Measurements from ENCODE around the gene ADCY1. TPM values are rescaled to one million over a fixed set of nuclear protein-coding genes. Genes with fewer than 3 reads are reported as not detected.

ADCY1 gene
- total and polyA plus RNA-seq, 4 donors: 21.8 to 79.2 (median 72.3) TPM

DNA sequence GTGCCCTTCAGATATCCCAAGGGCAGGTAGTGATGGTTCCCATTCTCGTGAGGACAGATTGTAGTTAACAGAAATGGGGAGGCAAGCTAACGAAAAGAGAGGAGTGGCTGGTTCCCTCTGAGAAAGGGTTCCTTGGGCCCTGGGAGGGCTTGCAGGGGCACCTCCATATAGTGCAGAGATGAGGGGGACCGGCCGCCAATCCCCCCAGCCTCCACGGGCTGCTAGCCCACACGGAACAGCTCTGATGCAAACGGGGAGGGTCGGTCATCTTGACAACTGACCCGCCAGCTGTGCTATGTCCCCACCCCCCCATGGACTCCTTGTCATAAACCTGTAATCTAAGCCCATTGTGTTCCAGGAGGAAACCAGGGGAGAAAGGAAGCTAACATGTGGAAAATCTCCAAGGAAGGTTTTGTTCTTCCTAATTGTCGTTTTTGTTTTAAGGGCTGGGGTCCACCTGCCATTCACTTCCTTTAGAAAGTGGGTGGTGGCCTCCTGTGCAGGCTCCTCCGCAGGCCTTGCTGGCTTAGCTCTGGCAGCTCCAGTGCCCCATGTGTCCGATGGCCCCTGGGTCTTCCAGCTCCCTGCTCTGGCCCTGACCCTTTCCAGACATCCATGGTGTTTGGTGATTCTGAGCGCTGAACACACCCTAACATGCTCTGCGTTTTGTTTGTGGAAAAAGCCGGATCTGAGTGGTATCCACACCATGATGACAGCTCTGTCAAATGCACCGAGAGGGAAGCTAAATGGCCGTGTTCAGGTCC is 15.9 kb downstream of the ADCY1 start:
- H3K27ac ChIP-seq (ENCODE audit: low read depth, low read length): no peak overlapping the region
- H3K36me3 ChIP-seq (ENCODE audit: control insufficient read depth, insufficient read depth, low read length): peaks cover 14% of the 10 kb centered on the region
- H3K4me3 ChIP-seq (ENCODE audit: low read depth, low read length): no peak overlapping the region
- DNase-seq (ENCODE audit: low read depth in 4 of 6, low spot score in 6 of 6): no peak
- H3K9me3 ChIP-seq (ENCODE audit: control insufficient read depth, insufficient read depth, low read length): no peaks in the 10 kb centered on the region
- peaks cover 19% of the 10 kb centered on the region for H3K4me1 ChIP-seq (ENCODE audit: control insufficient read depth, insufficient read depth, low read length)
- H3K27me3 ChIP-seq (ENCODE audit: control insufficient read depth, insufficient read depth, low read length): peaks cover 2% of the 10 kb centered on the region
- WGBS (ENCODE audit: insufficient coverage): 73% methylated on average over 15 of the region's 17 CpGs

GRCh38 chr7:45590679-45591057 is 16.5 kb downstream of the ADCY1 start:
- Histone ChIP-seq H3K27me3 (ENCODE audit: control insufficient read depth, insufficient read depth, low read length) (peaks cover 2% of the 10 kb centered on the region), H3K27ac (ENCODE audit: low read depth, low read length) (no peak overlapping the region), H3K36me3 (ENCODE audit: control insufficient read depth, insufficient read depth, low read length) (peaks cover 14% of the 10 kb centered on the region), H3K9me3 (ENCODE audit: control insufficient read depth, insufficient read depth, low read length) (no peaks in the 10 kb centered on the region), H3K4me1 (ENCODE audit: control insufficient read depth, insufficient read depth, low read length) (peaks cover 19% of the 10 kb centered on the region), H3K4me3 (ENCODE audit: low read depth, low read length) (no peak overlapping the region)
- 75% methylated on average over 3 of the region's 5 CpGs for WGBS (ENCODE audit: insufficient coverage)
- no peak for DNase-seq (ENCODE audit: low read depth in 4 of 6, low spot score in 6 of 6)

GRCh38 chr7:45591101-45591906 is 17.1 kb downstream of the ADCY1 start:
- H3K27ac ChIP-seq (ENCODE audit: low read depth, low read length): no peak overlapping the region
- WGBS (ENCODE audit: insufficient coverage): 89% methylated on average over 9 of the region's 11 CpGs
- no peak for DNase-seq (ENCODE audit: low read depth in 4 of 6, low spot score in 6 of 6)

GRCh38 chr7:45592230-45592991 is 18.2 kb downstream of the ADCY1 start:
- Histone ChIP-seq H3K4me3 (ENCODE audit: low read depth, low read length) (no peak overlapping the region), H3K27me3 (ENCODE audit: control insufficient read depth, insufficient read depth, low read length) (peaks cover 2% of the 10 kb centered on the region), H3K9me3 (ENCODE audit: control insufficient read depth, insufficient read depth, low read length) (no peaks in the 10 kb centered on the region), H3K36me3 (ENCODE audit: control insufficient read depth, insufficient read depth, low read length) (peaks cover 28% of the 10 kb centered on the region), H3K4me1 (ENCODE audit: control insufficient read depth, insufficient read depth, low read length) (peaks cover 7% of the 10 kb centered on the region), H3K27ac (ENCODE audit: low read depth, low read length) (no peak overlapping the region)
- 87% methylated on average over 22 of the region's 24 CpGs for WGBS (ENCODE audit: insufficient coverage)
- no peak for DNase-seq (ENCODE audit: low read depth in 4 of 6, low spot score in 6 of 6)

More at GRCh38 chr7:45591101-45591906, 17.1 kb downstream of the ADCY1 start:
- no peaks in the 10 kb centered on the region for H3K9me3 ChIP-seq (ENCODE audit: control insufficient read depth, insufficient read depth, low read length)
- no peak overlapping the region for H3K4me3 ChIP-seq (ENCODE audit: low read depth, low read length)
- H3K4me1 ChIP-seq (ENCODE audit: control insufficient read depth, insufficient read depth, low read length): peaks cover 15% of the 10 kb centered on the region
- H3K27me3 ChIP-seq (ENCODE audit: control insufficient read depth, insufficient read depth, low read length): peaks cover 2% of the 10 kb centered on the region
- peaks cover 19% of the 10 kb centered on the region for H3K36me3 ChIP-seq (ENCODE audit: control insufficient read depth, insufficient read depth, low read length)

DNA sequence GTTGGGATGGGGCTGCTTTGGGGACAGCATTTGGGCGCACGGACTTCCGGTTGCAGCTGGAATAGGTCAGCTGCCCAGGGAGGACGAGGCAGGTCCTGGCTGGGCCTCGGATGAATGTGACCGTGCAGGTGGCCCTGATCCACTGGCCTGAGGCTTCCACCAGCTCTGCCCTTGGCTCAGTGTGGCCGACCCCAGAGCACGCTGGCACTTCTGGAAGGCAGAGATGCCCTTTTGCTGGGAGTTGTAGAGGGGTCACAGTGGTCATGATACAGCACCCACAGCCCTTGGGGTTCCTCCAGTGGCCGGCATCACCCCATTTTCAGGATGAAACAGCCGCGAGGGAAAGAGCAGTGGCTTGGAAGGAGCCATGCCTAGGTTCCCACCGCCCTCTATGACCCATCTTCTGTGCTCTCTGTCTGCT is 19.0 kb downstream of the ADCY1 start:
- no peak for DNase-seq (ENCODE audit: low read depth in 4 of 6, low spot score in 6 of 6)
- Histone ChIP-seq H3K27me3 (ENCODE audit: control insufficient read depth, insufficient read depth, low read length) (peaks cover 2% of the 10 kb centered on the region), H3K27ac (ENCODE audit: low read depth, low read length) (no peak overlapping the region), H3K4me1 (ENCODE audit: control insufficient read depth, insufficient read depth, low read length) (peaks cover 7% of the 10 kb centered on the region), H3K36me3 (ENCODE audit: control insufficient read depth, insufficient read depth, low read length) (peaks cover 28% of the 10 kb centered on the region), H3K4me3 (ENCODE audit: low read depth, low read length) (no peak overlapping the region), H3K9me3 (ENCODE audit: control insufficient read depth, insufficient read depth, low read length) (no peaks in the 10 kb centered on the region)
- WGBS (ENCODE audit: insufficient coverage): 98% methylated on average over 12 of the region's 12 CpGs

DNA sequence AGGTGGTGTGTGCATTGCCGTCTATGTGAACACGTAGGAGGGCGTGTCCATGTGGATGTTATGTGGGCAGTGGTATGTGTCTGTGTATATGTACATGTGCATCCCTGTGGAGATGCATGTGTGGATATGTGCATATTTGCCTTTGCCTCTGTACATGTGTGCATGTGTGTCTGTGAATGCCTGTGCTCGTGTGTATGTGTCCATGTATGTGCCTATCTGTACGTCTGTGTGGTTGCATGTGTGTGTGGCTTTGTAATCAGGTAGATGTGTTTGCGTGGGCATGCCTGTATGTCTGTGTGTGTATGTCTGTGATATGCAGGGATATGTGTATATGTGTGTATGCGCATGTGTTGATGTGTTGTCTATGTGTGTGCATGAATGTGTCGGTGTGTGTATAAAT is 19.7 kb downstream of the ADCY1 start:
- no peaks in the 10 kb centered on the region for H3K9me3 ChIP-seq (ENCODE audit: control insufficient read depth, insufficient read depth, low read length)
- no peak for DNase-seq (ENCODE audit: low read depth in 4 of 6, low spot score in 6 of 6)
- H3K27ac ChIP-seq (ENCODE audit: low read depth, low read length): no peak overlapping the region
- WGBS (ENCODE audit: insufficient coverage): 91% methylated on average over 8 of the region's 8 CpGs
- peaks cover 30% of the 10 kb centered on the region for H3K36me3 ChIP-seq (ENCODE audit: control insufficient read depth, insufficient read depth, low read length)
- peaks cover 3% of the 10 kb centered on the region for H3K4me1 ChIP-seq (ENCODE audit: control insufficient read depth, insufficient read depth, low read length)
- H3K27me3 ChIP-seq (ENCODE audit: control insufficient read depth, insufficient read depth, low read length): peaks cover 2% of the 10 kb centered on the region
- H3K4me3 ChIP-seq (ENCODE audit: low read depth, low read length): no peak overlapping the region

DNA sequence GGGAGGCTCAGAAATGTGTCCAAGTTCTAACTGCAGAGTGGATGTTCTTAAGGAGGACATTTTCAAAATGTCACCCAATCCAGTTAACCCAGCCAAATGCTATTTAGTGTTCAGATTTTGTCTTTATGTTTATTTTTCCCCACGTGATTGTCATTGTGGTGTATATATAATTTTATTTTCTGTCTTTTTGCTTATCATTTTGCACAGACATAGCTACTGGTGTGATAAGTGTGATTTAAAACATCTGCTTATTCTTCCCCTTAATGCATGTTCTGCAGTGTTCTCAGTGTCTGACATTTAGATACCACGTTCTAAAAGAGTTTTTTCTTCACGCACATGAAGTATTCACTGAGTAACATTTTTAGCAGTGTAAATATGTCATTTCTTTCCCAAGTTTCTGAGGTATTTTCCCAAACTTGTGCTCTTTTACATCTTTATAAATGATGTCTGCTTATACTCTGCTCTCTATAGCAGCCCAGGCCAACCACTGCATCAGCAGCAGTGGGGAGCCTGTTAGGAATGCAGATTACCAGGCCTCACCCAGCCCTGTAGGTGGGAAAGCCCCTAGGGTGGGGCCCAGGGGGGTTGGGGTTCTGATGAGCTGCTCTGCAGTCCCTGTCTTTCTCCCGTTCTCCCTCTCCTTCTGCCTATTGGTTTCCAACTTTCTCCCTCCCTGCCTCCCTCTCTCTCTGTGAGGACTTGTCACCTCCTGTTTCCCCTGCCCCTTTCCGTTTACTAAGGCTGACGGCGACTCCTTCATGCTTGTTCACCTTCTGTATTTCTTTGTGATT is 20.8 kb downstream of the ADCY1 start:
- Histone ChIP-seq H3K27ac (ENCODE audit: low read depth, low read length) (no peak overlapping the region), H3K36me3 (ENCODE audit: control insufficient read depth, insufficient read depth, low read length) (peaks cover 30% of the 10 kb centered on the region), H3K27me3 (ENCODE audit: control insufficient read depth, insufficient read depth, low read length) (peaks cover 2% of the 10 kb centered on the region), H3K9me3 (ENCODE audit: control insufficient read depth, insufficient read depth, low read length) (no peaks in the 10 kb centered on the region), H3K4me1 (ENCODE audit: control insufficient read depth, insufficient read depth, low read length) (peaks cover 2% of the 10 kb centered on the region), H3K4me3 (ENCODE audit: low read depth, low read length) (no peak overlapping the region)
- WGBS (ENCODE audit: insufficient coverage): 80% methylated on average over 4 of the region's 7 CpGs
- DNase-seq (ENCODE audit: low read depth in 4 of 6, low spot score in 6 of 6): no peak

DNA sequence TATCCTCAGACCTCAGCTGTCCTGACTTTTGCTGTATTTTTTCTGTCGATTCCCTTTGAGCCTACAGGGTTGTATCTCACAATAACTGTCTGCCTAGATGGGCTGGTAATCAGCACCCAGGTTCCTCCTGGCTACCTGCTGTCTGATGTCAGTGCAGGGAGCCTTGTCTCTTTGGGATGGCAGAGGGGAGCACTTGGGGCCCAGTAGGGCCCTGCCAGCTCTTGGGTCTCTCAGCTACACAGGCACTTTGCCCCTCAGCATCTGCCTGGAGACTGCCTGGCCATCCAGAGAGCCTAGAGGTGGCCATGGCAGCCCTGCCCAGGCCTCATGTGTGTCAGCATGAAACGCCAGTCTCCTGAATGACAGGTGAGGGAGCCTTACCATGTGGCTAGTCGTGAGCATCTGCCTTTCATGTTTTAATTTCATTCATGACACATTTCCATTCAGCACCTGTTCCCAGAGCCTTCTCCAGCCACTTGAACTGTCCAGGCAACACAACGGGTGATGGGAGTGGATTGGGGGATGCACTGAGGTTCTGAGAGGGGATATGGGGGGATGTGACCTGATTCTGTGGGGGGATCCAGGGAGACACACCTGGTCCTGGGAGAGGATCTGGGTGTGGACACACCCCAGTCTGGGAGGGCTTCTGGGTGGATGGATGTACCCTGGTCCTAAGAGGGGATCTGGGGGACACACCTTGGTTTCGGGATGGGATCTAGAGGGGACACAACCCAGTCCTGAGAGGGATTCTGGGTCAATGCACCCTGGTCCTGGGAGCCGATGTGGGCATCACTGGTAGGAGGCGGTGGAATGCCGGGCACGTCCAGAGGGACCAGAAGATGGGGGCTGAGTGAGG is 21.9 kb downstream of the ADCY1 start:
- Histone ChIP-seq H3K4me3 (ENCODE audit: low read depth, low read length) (no peak overlapping the region), H3K27ac (ENCODE audit: low read depth, low read length) (no peak overlapping the region)
- no peak for DNase-seq (ENCODE audit: low read depth in 4 of 6, low spot score in 6 of 6)

More for the DNA sequence above, 21.9 kb downstream of the ADCY1 start:
- WGBS (ENCODE audit: insufficient coverage): 95% methylated on average over 8 of the region's 9 CpGs
- Histone ChIP-seq H3K36me3 (ENCODE audit: control insufficient read depth, insufficient read depth, low read length) (peaks cover 35% of the 10 kb centered on the region), H3K4me1 (ENCODE audit: control insufficient read depth, insufficient read depth, low read length) (peaks cover 8% of the 10 kb centered on the region), H3K27me3 (ENCODE audit: control insufficient read depth, insufficient read depth, low read length) (no peaks in the 10 kb centered on the region), H3K9me3 (ENCODE audit: control insufficient read depth, insufficient read depth, low read length) (no peaks in the 10 kb centered on the region)

Measured in spinal cord (tissue), 10 donors.